Skin of body (tissue), 2 donors: ENCODE data around the gene FOXL2. TPM values are rescaled to one million over a fixed set of nuclear protein-coding genes. Genes with fewer than 3 reads are reported as not detected.

ENCODE experiments used
- DNase-seq: peaks from one replicate; lab custom pipeline; 2025; lab: John Stamatoyannopoulos, UW
- total RNA-seq: library from RNA; depleted of rRNA; stranded (reverse); fragments of >200 nt; gene quantifications from one replicate; pipeline ENCODE4 v1.2.3, GENCODE V29; 2014

The FOXL2 gene
- total RNA-seq, 1 donor from 2014 or later, result 0.30 TPM

- no peak for DNase-seq
These were observed 48.2 kb downstream of the FOXL2 start for GRCh38 chr3:138898708-138899107.

- peak; percentile 68 for DNase-seq
These were observed 48.6 kb downstream of the FOXL2 start for GRCh38 chr3:138898301-138898700.

Other genes starting within 250 kb of the FOXL2 start
- gene PIK3CB, start 112.2 kb downstream of the FOXL2 start, total RNA-seq, result 35.4 TPM
- gene FOXL2NB, start 80 bp upstream of the FOXL2 start, total RNA-seq, result 0.39 TPM
- gene PRR23A, start 59.1 kb upstream of the FOXL2 start, total RNA-seq, result not detected
- gene PRR23B, start 73.8 kb upstream of the FOXL2 start, total RNA-seq, result not detected
- gene PRR23C, start 97.8 kb upstream of the FOXL2 start, total RNA-seq, result not detected